ENCODE data around the gene NAE1.

Gene NAE1

DNA sequence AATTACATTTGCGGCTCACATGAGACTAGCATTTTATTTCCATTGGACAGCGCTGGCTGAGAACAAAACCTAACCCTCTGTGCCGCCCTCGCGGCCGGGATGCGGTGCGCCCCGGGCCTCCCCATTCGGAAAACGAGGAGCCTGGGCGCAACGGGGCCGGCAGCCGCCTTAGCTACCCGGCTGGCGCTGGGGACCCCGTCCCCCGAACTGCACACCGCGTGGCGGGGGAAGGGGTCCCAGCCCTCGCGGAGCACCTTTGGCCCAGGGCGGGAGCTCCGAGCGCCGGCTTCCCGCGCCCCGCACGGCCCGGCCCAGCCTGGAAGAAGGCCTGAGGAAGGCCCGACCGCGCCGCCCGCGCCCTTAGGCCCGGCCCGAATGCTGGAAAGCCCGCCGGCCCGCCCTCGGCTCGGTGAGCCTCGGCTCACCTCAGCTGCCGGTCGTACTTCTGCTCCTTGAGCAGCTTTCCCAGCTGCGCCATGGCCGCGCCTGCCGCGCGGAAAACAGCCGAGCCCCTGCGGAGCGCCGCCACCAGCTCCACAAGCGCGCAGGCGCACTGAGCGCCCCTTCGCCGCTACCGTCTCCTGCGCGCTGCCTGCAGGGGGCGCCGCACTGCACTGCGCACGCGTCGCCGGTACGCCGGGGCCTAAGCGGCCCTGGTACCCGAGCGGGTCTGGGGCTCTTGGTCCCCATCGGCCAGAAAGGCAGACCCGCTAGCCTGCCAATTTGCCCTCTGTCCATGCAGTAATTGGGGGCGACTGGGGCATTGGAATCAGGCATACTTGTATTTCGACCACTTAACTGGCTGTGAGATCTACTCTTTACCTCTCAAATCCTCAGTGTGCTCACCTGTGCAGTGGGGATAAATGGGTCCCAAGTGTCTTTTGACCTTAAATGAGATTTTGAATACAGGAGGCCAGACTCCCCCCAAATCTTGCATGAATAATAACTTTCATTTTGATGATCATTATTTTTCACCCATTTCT lies at the start of gene NAE1:
TSS of gene NAE1 (minus strand) at position 555 of the 983 bp plus-strand sequence. CDS start at position 478, 77 bp downstream.
- H3K4me3 ChIP-seq (ENCODE audit: control insufficient read depth, low read depth, low read length) = peak within 1 kb of the TSS; percentile 64
- peak; percentile 59 for TF ChIP-seq CTCF (conservative IDR thresholded peaks at IDR 0.05; ENCODE audit: control insufficient read depth, insufficient read depth, low read depth, low read length)

DNA sequence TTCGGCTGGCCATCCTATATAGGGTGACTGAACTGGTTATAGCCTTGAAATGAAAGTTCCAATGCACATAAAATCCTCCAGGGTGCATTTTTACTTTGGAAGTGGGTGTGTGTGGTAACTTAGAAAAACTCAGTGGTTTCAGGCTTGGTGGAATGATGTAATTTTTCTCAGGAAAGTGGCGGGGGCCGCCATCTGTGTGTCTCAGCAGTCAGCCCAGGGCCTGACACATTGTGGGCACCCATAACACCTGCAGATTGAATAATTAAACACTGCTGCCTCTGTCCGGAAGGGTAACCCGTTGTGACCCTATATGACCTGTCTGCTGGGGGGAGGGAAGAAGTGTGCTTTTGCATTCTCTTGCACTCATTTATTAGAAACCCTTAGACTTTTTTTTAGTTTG lies 47.3 kb upstream of the NAE1 start:
- no peak for TF ChIP-seq CTCF (conservative IDR thresholded peaks at IDR 0.05; ENCODE audit: control insufficient read depth, insufficient read depth, low read depth, low read length)
- DNase-seq (ENCODE audit: low read depth) = peak; percentile 20
- no peak overlapping the region for H3K4me3 ChIP-seq (ENCODE audit: control insufficient read depth, low read depth, low read length)

More for the DNA sequence above, at the start of gene NAE1:
- DNase-seq (ENCODE audit: low read depth) = peak; percentile 80

DNA sequence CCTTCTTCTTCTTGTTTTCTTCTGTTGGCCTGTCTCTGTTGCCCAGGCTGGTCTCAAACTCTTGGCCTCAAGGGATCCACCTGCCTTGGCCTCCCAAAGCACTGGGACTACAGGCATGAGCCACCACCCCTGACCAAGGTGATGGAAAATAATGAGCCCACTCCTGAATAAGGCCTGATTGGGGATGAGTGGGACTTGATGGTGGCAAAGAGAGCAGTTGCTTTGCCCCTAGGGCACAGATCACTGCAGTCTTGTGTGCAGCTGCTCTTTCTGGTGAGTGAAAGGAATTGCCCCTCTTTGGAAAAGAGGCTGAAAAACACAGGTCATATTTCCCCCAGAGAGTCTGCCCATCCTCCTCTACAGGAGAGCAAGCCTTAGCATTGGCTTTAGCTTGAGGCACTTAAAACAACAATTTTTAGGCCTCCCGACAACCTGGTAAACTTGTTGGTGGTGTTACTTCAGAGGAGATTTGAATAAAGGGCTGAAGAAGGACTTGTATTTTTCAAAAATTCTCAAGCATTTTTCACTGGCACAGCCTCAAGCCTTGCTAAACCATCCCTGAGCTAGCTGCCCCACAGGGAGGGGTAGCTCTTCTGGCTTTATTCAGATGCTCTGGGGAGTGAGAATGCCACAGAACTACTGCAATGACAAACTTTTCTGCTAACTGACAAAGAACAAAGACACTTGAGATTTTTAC lies 43.5 kb upstream of the NAE1 start:
- DNase-seq (ENCODE audit: low read depth) = peak; percentile 34
- no peak for TF ChIP-seq CTCF (conservative IDR thresholded peaks at IDR 0.05; ENCODE audit: control insufficient read depth, insufficient read depth, low read depth, low read length)
- no peak overlapping the region for H3K4me3 ChIP-seq (ENCODE audit: control insufficient read depth, low read depth, low read length)

DNA sequence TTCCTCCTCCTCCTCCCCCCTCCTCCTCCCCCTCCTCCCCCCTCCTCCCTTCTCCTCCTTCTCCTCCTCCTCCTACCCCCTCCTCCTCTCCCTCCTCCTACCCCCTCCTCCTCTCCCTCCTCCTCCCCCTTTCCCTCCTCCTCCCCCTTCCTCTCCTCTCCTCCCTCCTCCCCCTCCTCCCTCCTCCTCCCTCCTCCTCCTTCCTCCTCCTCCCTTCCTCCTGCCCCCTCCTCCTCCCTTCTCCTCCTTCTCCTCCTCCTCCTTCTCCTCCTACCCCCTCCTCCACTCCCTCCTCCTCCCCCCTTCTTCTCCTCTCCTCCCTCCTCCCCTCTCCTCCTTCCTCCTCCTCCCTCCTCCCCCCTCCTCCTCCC lies 42.9 kb upstream of the NAE1 start:
- DNase-seq (ENCODE audit: low read depth) = no peak
- no peak for TF ChIP-seq CTCF (conservative IDR thresholded peaks at IDR 0.05; ENCODE audit: control insufficient read depth, insufficient read depth, low read depth, low read length)
- no peak overlapping the region for H3K4me3 ChIP-seq (ENCODE audit: control insufficient read depth, low read depth, low read length)

DNA sequence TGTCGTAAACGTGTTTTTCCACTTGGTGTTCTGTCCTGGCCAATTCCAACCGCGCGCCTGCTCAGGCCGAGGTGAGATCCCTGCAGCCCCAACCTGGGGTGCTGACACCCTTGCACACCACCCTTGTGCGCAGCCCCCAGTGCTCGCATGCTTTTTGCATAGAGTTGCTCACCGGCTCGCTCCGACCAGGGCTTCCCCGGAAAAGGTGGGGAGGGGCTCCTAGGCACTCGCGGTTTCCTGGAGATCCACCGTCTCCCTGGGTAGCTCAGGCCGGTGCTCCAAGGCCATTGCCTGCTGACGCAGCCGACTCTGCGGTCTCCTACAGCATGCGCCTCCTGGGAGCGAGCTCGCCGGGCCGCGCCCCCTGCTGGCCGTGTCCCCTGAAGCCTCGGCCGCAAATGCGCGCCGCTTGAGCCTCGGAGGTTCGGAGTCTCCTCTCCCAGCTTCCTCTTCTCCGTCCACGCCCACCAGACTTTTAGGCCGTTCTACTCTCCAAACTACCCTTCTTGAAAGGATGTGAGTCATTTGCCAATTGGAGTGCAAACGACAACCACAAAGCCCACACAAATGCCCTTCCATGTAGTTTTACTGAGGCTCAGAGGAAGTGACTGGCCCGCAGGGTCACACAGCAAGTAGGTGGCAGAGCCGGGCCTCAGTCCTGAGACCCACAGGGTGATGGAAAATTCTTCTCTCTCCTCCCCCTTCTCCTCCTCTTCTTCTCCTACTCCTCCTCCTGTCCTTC lies 42.3 kb upstream of the NAE1 start:
- peak; percentile 71 for TF ChIP-seq CTCF (conservative IDR thresholded peaks at IDR 0.05; ENCODE audit: control insufficient read depth, insufficient read depth, low read depth, low read length)
- H3K4me3 ChIP-seq (ENCODE audit: control insufficient read depth, low read depth, low read length) = peak overlapping the region; percentile 55
- DNase-seq (ENCODE audit: low read depth) = peak; percentile 100

DNA sequence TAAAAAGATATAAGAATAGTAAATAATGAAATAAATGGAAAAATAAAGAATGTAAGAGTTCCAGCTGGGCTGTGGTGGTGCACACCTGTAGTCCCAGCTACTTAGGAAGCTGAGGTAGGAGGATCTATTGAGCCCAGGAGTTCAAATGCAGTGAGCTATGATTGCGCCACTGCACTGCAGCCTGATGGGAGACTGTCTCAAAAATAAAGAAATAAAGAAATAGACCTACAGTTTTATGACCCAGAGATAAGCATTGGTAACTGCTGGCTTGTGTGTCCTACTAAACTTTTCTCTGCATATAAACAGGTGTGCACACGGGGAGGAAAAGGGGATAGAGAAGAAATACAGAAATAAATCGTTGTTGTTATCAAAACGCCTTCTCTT lies 41.8 kb upstream of the NAE1 start:
- DNase-seq (ENCODE audit: low read depth) = peak; percentile 18
- H3K4me3 ChIP-seq (ENCODE audit: control insufficient read depth, low read depth, low read length) = peak overlapping the region; percentile 55
- TF ChIP-seq CTCF (conservative IDR thresholded peaks at IDR 0.05; ENCODE audit: control insufficient read depth, insufficient read depth, low read depth, low read length) = no peak
